Prostate gland (tissue), 2 donors: ENCODE results near the gene PPP1R12C. TPM values are rescaled to one million over a fixed set of nuclear protein-coding genes. Genes with fewer than 3 reads are reported as not detected.

ENCODE experiments used
- DNase-seq: peaks from one replicate; pipeline ENCODE4 v3.0.0-alpha.2; 2019; ENCODE audit warnings: low spot score
- H3K27ac ChIP-seq, 2 donors: fragments of 200-600 bp; sonication (generic); 2 replicates each; pipeline ENCODE4 v1.5.1; 2017 to 2019
- H3K27me3 ChIP-seq: fragments of 200-600 bp; sonication (generic); replicated peaks from 2 replicates; pipeline ENCODE4 v1.5.1; 2019; ENCODE audit not compliant: insufficient read depth
- H3K36me3 ChIP-seq, 2 donors: fragments of 200-600 bp; sonication (generic); 1 replicate in 1 of 2; 2 replicates in 1 of 2; pipeline versions ENCODE4 v1.5.1 to v1.8.1; 2017 to 2019
- H3K4me1 ChIP-seq: fragments of 200-600 bp; sonication (generic); replicated peaks from 2 replicates; pipeline ENCODE4 v1.5.1; 2019
- H3K4me3 ChIP-seq, 2 donors: fragments of 200-600 bp; sonication (generic); 2 replicates each; pipeline ENCODE4 v1.5.1; 2017 to 2019
- H3K9me3 ChIP-seq: fragments of 200-600 bp; sonication (generic); 2 replicates; pipeline ENCODE4 v1.5.1; 2017
- POLR2A ChIP-seq: fragments of 450-650 bp; IDR thresholded peaks from one replicate; pipeline ENCODE4 v1.6.1; 2016; ENCODE audit warnings: antibody characterized with exemption, mild to moderate bottlenecking
- POLR2AphosphoS5 ChIP-seq: sonication (generic); formaldehyde crosslinking; IDR thresholded peaks from one replicate; pipeline ENCODE4 v1.6.1; 2017; ENCODE audit warnings: antibody characterized with exemption
- WGBS: methylation state at CpG from one replicate; pipeline ENCODE4 v1.1.5; 2018; 5-methylcytosine and 5-hydroxymethylcytosine counted together
- intact Hi-C: fragments of 100-400 bp; cut with DNase I; formaldehyde crosslinking; loops from one replicate; pipeline ENCODE4 v1.14.2; 2022
- total RNA-seq, 2 donors: library from RNA; depleted of rRNA; stranded (reverse); fragments of >200 nt; gene quantifications; one replicate each; pipeline ENCODE4 v1.1.0, GENCODE V29; 2016
- TF ChIP-seq, protein P1 (sequence below), 4 experiments: fragments of 200-600 bp in 2 of 4; fragments of 450-650 bp in 2 of 4; sonication (generic) in 2 of 4; IDR thresholded peaks; 1 replicate in 3 of 4; 2 replicates in 1 of 4; pipeline ENCODE4 v1.5.1; 2016 to 2019; ENCODE audit warnings: antibody characterized with exemption in 4 of 4, mild to moderate bottlenecking in 2 of 4, moderate library complexity in 2 of 4

PPP1R12C gene
- total RNA-seq, 2 donors from 2014 or later: 67.8 to 164 TPM

DNA sequence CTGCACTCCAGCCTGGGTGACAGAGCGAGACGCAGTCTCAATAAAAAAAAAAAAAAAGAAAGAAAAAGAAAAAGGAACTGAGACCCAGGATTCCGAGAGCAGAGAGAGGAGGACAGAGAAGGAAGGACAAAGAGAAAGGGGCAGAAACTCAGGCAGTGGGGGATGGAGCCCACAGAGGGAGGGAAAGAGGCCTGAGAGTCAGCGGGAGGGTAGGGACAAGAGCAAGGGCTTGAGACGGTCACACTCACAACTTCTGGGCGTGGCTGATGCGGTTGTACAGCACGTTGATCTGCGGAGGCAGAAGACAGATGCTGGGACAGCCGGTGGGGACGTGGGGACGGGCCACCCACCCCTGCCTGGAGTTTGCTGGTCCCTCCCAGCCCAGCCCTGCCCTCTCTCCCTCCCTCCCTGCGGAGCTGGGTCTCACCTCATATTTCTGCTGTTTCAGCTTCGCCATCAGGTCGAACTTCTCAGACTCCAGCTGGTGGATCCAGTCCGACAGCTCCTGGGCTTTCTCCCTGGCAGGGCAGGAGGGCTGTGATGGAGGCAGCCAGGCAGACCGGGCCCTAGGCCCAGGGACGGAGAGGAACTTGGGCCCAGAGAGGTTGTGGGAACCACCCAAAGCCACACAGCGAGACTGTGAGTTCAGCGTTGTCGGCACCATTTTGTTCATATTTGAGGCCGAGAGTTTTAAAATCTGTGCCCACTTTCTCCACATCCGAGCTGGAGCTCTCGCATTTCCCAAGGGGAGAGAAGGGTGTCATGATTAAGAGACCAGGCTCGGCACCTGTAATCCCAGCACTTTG lies 16.4 kb upstream of the PPP1R12C start:
- Histone ChIP-seq H3K36me3 (no peaks in the 10 kb centered on the region), H3K4me1 (no peaks in the 10 kb centered on the region), H3K27ac (no peak overlapping the region), H3K9me3 (no peaks in the 10 kb centered on the region), H3K27me3 (peaks cover 6% of the 10 kb centered on the region), H3K4me3 (no peak overlapping the region)
- WGBS: 50% methylated on average over 25 of the region's 25 CpGs
- DNase-seq: no peak
- TF ChIP-seq, protein P1, sequence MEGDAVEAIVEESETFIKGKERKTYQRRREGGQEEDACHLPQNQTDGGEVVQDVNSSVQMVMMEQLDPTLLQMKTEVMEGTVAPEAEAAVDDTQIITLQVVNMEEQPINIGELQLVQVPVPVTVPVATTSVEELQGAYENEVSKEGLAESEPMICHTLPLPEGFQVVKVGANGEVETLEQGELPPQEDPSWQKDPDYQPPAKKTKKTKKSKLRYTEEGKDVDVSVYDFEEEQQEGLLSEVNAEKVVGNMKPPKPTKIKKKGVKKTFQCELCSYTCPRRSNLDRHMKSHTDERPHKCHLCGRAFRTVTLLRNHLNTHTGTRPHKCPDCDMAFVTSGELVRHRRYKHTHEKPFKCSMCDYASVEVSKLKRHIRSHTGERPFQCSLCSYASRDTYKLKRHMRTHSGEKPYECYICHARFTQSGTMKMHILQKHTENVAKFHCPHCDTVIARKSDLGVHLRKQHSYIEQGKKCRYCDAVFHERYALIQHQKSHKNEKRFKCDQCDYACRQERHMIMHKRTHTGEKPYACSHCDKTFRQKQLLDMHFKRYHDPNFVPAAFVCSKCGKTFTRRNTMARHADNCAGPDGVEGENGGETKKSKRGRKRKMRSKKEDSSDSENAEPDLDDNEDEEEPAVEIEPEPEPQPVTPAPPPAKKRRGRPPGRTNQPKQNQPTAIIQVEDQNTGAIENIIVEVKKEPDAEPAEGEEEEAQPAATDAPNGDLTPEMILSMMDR (IDR thresholded peaks at IDR 0.05): no peak
- TF ChIP-seq POLR2AphosphoS5 (no peak), POLR2A (no peak)
- intact Hi-C loops: no loop called here

DNA sequence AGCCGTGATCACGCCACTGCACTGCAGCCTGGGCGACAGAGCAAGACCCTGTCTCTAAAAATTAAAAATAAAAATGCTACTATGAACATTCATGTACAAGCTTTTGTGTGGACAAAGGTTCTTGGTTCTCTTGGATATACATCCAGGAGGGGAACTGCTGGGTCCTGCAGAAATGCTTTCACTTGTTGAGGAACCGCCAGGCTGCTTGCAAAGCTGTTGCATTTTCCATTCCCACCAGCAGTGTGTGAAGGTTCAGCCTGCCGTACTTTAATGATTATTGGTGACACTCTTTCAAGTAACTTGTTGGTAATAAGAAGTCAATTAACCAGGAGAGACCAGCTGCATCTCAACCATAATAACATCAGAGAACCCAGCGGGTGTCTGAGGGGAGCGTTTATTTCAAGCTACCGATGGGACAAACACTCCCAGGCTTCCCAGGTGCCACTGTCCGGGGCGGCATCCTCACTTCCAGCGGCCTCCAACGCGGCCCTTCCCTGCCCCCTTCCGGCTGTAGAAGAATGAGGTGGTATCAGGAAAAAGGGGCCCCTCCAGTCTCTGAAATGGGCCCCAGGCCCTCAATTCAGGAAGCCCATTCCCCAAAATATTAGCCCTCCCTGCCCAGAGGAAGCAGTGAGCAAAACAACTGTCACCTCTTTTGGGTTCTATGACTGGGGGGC lies 15.2 kb upstream of the PPP1R12C start:
- no peak for DNase-seq
- WGBS: 59% methylated on average over 14 of the region's 14 CpGs
- Histone ChIP-seq H3K4me3 (no peak overlapping the region), H3K27ac (no peak overlapping the region), H3K9me3 (no peaks in the 10 kb centered on the region), H3K27me3 (no peaks in the 10 kb centered on the region), H3K4me1 (no peaks in the 10 kb centered on the region), H3K36me3 (no peaks in the 10 kb centered on the region)
- intact Hi-C loops: no loop called here
- TF ChIP-seq, protein P1 (IDR thresholded peaks at IDR 0.05): no peak
- TF ChIP-seq POLR2AphosphoS5 (no peak), POLR2A (no peak)

DNA sequence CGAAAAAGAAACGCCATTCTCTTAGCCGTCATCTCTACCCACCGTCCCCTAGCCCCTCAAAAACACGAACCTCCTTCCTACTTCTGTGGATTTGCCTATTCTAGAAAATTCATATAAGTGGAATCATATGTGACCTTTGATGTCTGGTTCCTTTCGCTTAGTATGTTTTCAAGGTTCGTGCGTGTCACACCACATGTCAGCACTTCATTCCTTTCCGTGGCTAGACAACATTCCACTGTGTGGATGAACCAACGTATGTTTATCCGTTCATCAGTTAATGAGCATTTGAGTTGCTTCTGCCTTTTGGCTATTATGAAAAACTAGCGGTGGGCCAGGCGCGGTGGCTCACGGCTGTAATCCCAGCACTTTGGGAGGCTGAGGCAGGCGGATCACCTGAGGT lies 14.0 kb upstream of the PPP1R12C start:
- DNase-seq: no peak
- Histone ChIP-seq H3K36me3 (no peaks in the 10 kb centered on the region), H3K4me3 (no peak overlapping the region), H3K9me3 (no peaks in the 10 kb centered on the region), H3K4me1 (no peaks in the 10 kb centered on the region), H3K27ac (no peak overlapping the region), H3K27me3 (no peaks in the 10 kb centered on the region)
- TF ChIP-seq, protein P1 (IDR thresholded peaks at IDR 0.05): no peak
- TF ChIP-seq POLR2A (no peak), POLR2AphosphoS5 (no peak)
- 68% methylated on average over 16 of the region's 16 CpGs for WGBS
- intact Hi-C loops: no loop called here

DNA sequence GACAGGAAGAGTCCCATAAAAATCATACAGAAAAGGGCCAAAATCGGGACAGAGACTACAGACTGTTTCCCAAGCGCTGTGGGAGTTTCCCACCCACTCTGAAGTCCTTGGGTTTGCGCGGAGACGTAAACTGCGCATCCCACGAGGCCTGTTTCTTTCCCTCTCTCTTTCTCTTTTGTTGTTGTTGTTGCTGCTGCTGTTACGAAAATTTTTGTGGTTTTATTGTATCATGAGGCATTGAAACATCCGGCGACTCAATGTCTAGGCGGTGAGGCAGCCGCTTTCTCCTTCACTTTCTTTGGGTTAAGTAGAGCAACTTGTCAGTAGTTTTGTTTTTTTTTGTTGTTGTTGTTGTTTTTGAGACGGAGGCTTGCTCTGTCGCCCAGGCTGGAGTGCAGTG lies 1.6 kb upstream of the PPP1R12C start:
- Histone ChIP-seq H3K36me3 (no peaks in the 10 kb centered on the region), H3K4me1 (peaks cover 13% of the 10 kb centered on the region), H3K27me3 (no peaks in the 10 kb centered on the region), H3K4me3 (no peak overlapping the region), H3K9me3 (no peaks in the 10 kb centered on the region), H3K27ac (no peak overlapping the region)
- DNase-seq: no peak
- TF ChIP-seq, protein P1 (IDR thresholded peaks at IDR 0.05): no peak
- intact Hi-C loops: loop anchor here (5.0 to 10.0 kb wide), 3 partner anchors 288 to 536 kb away; partner anchors contain the start of genes U2AF2, UBE2S, ZNF524 and ZNF865
- 78% methylated on average over 14 of the region's 14 CpGs for WGBS
